SHP77 (cell line): ENCODE results near the gene PNPLA2.

ENCODE experiments used
- DNase-seq, 2 experiments: peaks; one replicate each; lab custom pipeline; 2025; lab: John Stamatoyannopoulos, UW

The PNPLA2 gene

GRCh38 chr11:815675-816432, 2.9 kb upstream of the PNPLA2 start:
- DNase-seq, result no peak

GRCh38 chr11:816433-816779, 2.3 kb upstream of the PNPLA2 start:
- no peak for DNase-seq

GRCh38 chr11:819129-819931, 616 bp downstream of the PNPLA2 start:
- DNase-seq, result peak in 1 of 2 experiments; percentile 52

- DNase-seq, result peak in 1 of 2 experiments; percentile 48
Observed at GRCh38 chr11:819943-820649, 1.4 kb downstream of the PNPLA2 start.

- DNase-seq, result no peak
Observed at GRCh38 chr11:820655-821511, 2.2 kb downstream of the PNPLA2 start.

GRCh38 chr11:821512-822371, 3.0 kb downstream of the PNPLA2 start:
- DNase-seq, result no peak

- no peak for DNase-seq
Observed at GRCh38 chr11:823441-824291, 5.0 kb downstream of the PNPLA2 start.

GRCh38 chr11:824292-824880, 5.7 kb downstream of the PNPLA2 start:
- DNase-seq, result peak; percentile 58 to 71

GRCh38 chr11:824942-825341, 6.2 kb downstream of the PNPLA2 start:
- no peak for DNase-seq

GRCh38 chr11:825366-826226, 6.9 kb downstream of the PNPLA2 start:
- DNase-seq, result no peak

GRCh38 chr11:826227-826621, 7.5 kb downstream of the PNPLA2 start:
- no peak for DNase-seq

- no peak for DNase-seq
Observed at GRCh38 chr11:826836-827145, 8.1 kb downstream of the PNPLA2 start.

GRCh38 chr11:827146-827896, 8.6 kb downstream of the PNPLA2 start:
- no peak for DNase-seq

- DNase-seq, result no peak
Observed at GRCh38 chr11:827897-828192, 9.1 kb downstream of the PNPLA2 start, which contains the start of gene CRACR2B. CRACR2B (plus strand) TSS chr11:827919; CDS start chr11:828608, 689 bp downstream.

- no peak for DNase-seq
Observed at GRCh38 chr11:828506-829175, 9.9 kb downstream of the PNPLA2 start.

GRCh38 chr11:829176-829846, 10.6 kb downstream of the PNPLA2 start:
- DNase-seq, result no peak

GRCh38 chr11:829847-830294, 11.2 kb downstream of the PNPLA2 start:
- DNase-seq, result no peak
